Neural progenitor cell (in vitro differentiated cells): ENCODE data around the gene ZBTB49. TPM values are rescaled to one million over a fixed set of nuclear protein-coding genes. Genes with fewer than 3 reads are reported as not detected.
A peak's percentile ranks its signal among the peaks of the same experiment; 100 is the strongest.

Source experiments
- DNase-seq: peaks from one replicate; pipeline ENCODE4 v3.0.0-alpha.2; 2016; ENCODE audit warnings: low spot score
- H2AFZ ChIP-seq: fragments of 200-600 bp; sonication (generic); replicated peaks from 2 replicates; pipeline ENCODE4 v1.6.1; 2016; ENCODE audit warnings: antibody characterized with exemption
- H3F3A ChIP-seq: fragments of 200-600 bp; sonication (generic); 2 replicates; pipeline ENCODE4 v1.6.1; 2016; ENCODE audit warnings: antibody characterized with exemption, low read depth
- H3K27ac ChIP-seq: fragments of 200-600 bp; sonication (generic); 2 replicates; pipeline ENCODE4 v1.5.1; 2016; ENCODE audit warnings: mild to moderate bottlenecking
- H3K27me3 ChIP-seq: fragments of 200-600 bp; sonication (generic); 2 replicates; pipeline ENCODE4 v1.6.1; 2016; ENCODE audit warnings: mild to moderate bottlenecking, moderate library complexity
- H3K36me3 ChIP-seq: fragments of 200-600 bp; sonication (generic); 2 replicates; pipeline ENCODE4 v1.5.1; 2016
- H3K4me1 ChIP-seq: fragments of 200-600 bp; sonication (generic); 2 replicates; pipeline ENCODE4 v1.6.1; 2016; ENCODE audit warnings: mixed run types
- H3K4me2 ChIP-seq: fragments of 200-600 bp; sonication (generic); 2 replicates; pipeline ENCODE4 v1.6.1; 2016
- H3K4me3 ChIP-seq: fragments of 200-600 bp; sonication (generic); 2 replicates; pipeline ENCODE4 v1.5.1; 2016
- H3K79me2 ChIP-seq: fragments of 200-600 bp; sonication (generic); 2 replicates; pipeline ENCODE4 v1.6.1; 2016; ENCODE audit warnings: low read depth
- H3K9ac ChIP-seq: fragments of 200-600 bp; sonication (generic); 2 replicates; pipeline ENCODE4 v1.6.1; 2016
- H3K9me3 ChIP-seq: fragments of 200-600 bp; sonication (generic); 2 replicates; pipeline ENCODE4 v1.5.1; 2016; ENCODE audit warnings: low read depth
- H4K20me1 ChIP-seq: fragments of 200-600 bp; sonication (generic); 2 replicates; pipeline ENCODE4 v1.6.1; 2016; ENCODE audit warnings: low read depth
- H3K27ac Mint-ChIP-seq: 3 replicates; pipeline ENCODE4 v1.8.0; 2021; ENCODE audit warnings: mixed read lengths
- H3K27me3 Mint-ChIP-seq: 2 replicates; pipeline ENCODE4 v1.8.0; 2022; ENCODE audit warnings: low read depth, mild to moderate bottlenecking, inconsistent platforms, moderate library complexity, mixed read lengths; ENCODE audit not compliant: insufficient read depth
- H3K36me3 Mint-ChIP-seq: 3 replicates; pipeline ENCODE4 v1.8.0; 2021; ENCODE audit warnings: mixed read lengths
- H3K4me1 Mint-ChIP-seq: 3 replicates; pipeline ENCODE4 v1.8.0; 2021; ENCODE audit warnings: mixed read lengths
- H3K4me3 Mint-ChIP-seq: 3 replicates; pipeline ENCODE4 v1.8.0; 2021; ENCODE audit warnings: mild to moderate bottlenecking, moderate library complexity, mixed read lengths
- H3K9me3 Mint-ChIP-seq: 3 replicates; pipeline ENCODE4 v1.8.0; 2020; ENCODE audit warnings: mixed read lengths
- EZH2 ChIP-seq: fragments of 200-600 bp; sonication (generic); IDR thresholded peaks from 2 replicates; pipeline ENCODE4 v1.6.1; 2017; ENCODE audit warnings: antibody characterized with exemption, mild to moderate bottlenecking, moderate library complexity
- EZH2phosphoT487 ChIP-seq: fragments of 200-600 bp; sonication (generic); IDR thresholded peaks from 2 replicates; pipeline ENCODE4 v1.6.1; 2017; ENCODE audit warnings: antibody characterized with exemption
- total RNA-seq: library from RNA; depleted of rRNA; stranded (reverse); fragments of >200 nt; gene quantifications from 2 replicates; pipeline ENCODE4 v1.2.3, GENCODE V29; 2015; ENCODE audit warnings: low replicate concordance
- TF ChIP-seq, protein P1 (sequence below): fragments of 200-600 bp; sonication (generic); IDR thresholded peaks from 2 replicates; pipeline ENCODE4 v1.5.1; 2017; ENCODE audit warnings: antibody characterized with exemption, mild to moderate bottlenecking

The ZBTB49 gene, protein sequence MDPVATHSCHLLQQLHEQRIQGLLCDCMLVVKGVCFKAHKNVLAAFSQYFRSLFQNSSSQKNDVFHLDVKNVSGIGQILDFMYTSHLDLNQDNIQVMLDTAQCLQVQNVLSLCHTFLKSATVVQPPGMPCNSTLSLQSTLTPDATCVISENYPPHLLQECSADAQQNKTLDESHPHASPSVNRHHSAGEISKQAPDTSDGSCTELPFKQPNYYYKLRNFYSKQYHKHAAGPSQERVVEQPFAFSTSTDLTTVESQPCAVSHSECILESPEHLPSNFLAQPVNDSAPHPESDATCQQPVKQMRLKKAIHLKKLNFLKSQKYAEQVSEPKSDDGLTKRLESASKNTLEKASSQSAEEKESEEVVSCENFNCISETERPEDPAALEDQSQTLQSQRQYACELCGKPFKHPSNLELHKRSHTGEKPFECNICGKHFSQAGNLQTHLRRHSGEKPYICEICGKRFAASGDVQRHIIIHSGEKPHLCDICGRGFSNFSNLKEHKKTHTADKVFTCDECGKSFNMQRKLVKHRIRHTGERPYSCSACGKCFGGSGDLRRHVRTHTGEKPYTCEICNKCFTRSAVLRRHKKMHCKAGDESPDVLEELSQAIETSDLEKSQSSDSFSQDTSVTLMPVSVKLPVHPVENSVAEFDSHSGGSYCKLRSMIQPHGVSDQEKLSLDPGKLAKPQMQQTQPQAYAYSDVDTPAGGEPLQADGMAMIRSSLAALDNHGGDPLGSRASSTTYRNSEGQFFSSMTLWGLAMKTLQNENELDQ
- 13.6 and 20.2 TPM in 2 replicates for total RNA-seq

DNA sequence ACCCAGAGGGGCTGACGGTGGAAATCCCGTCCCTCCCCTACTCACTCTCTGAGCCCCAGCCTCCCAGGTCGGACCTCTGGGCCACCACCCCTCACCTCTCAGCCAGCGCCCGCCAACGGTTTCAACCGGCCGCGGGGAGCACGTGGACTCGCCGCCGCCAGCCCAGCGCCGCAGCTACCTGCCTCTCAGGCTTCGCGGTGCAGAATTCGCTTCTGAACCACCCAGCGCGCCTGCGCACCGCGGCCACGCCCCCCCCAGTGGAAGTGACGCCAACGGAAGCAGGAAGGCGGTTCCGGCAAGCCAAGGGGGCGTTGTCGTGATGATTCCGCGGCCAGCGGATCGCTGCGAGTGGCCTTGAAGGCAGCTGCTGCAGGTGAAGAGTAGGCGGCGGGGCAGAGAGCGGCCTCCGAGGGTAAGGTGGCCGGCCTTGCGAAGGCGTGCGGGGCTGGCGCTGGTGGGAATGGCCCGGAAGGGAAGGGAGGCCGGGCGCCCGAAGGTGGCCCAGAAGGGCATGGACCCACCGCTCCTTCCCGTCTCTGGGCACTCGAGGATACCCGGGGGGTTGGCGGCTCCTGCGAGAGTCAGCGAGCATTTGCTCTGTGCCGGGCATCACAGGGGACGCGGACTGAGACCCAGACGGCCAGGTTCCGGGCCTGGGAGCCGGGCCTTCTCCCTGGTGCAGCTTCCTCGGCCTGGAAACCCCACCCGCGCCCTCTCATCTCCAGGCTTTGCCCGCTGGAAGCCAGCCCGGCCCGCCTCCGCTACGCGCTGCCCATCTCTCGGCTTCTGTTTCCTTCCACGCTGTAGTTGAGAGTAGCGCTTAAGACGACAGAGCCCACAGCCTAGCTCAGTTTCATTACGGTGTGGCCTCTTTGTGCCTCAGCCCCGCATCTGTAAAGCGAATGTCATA is at the start of gene ZBTB49, which contains the start of gene LYAR:
Gene ZBTB49, plus strand, starts transcription at position 311 of the 910 bp plus-strand sequence. CDS start 9,695 bp downstream, outside the sequence.
Gene LYAR, minus strand, starts transcription at position 214 of the 910 bp plus-strand sequence. CDS start 6,412 bp downstream, outside the sequence.
- Histone ChIP-seq H3K9me3 (no peaks in the 10 kb centered on the region), H3K4me3 (peak within 1 kb of the TSS; percentile 80), H2AFZ (peak within 1 kb of the TSS; percentile 88), H3K36me3 (no peaks in the 10 kb centered on the region), H3F3A (no peaks in the 10 kb centered on the region), H3K27ac (no peak within 1 kb of the TSS), H3K27me3 (no peaks in the 10 kb centered on the region), H4K20me1 (peaks cover 30% of the 10 kb centered on the region), H3K4me1 (peaks cover 12% of the 10 kb centered on the region), H3K9ac (peak within 1 kb of the TSS; percentile 72), H3K4me2 (peak within 1 kb of the TSS; percentile 95), H3K79me2 (peaks cover 74% of the 10 kb centered on the region)
- Mint-ChIP-seq H3K4me1 (peaks cover 22% of the 10 kb centered on the region), H3K27me3 (no peaks in the 10 kb centered on the region), H3K36me3 (peaks cover 2% of the 10 kb centered on the region), H3K4me3 (peak within 1 kb of the TSS; percentile 97), H3K9me3 (no peaks in the 10 kb centered on the region), H3K27ac (peak within 1 kb of the TSS; percentile 76)
- TF ChIP-seq, protein P1, sequence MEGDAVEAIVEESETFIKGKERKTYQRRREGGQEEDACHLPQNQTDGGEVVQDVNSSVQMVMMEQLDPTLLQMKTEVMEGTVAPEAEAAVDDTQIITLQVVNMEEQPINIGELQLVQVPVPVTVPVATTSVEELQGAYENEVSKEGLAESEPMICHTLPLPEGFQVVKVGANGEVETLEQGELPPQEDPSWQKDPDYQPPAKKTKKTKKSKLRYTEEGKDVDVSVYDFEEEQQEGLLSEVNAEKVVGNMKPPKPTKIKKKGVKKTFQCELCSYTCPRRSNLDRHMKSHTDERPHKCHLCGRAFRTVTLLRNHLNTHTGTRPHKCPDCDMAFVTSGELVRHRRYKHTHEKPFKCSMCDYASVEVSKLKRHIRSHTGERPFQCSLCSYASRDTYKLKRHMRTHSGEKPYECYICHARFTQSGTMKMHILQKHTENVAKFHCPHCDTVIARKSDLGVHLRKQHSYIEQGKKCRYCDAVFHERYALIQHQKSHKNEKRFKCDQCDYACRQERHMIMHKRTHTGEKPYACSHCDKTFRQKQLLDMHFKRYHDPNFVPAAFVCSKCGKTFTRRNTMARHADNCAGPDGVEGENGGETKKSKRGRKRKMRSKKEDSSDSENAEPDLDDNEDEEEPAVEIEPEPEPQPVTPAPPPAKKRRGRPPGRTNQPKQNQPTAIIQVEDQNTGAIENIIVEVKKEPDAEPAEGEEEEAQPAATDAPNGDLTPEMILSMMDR: no peak
- TF ChIP-seq EZH2phosphoT487 (no peak), EZH2 (no peak)
- DNase-seq: peak; percentile 96

DNA sequence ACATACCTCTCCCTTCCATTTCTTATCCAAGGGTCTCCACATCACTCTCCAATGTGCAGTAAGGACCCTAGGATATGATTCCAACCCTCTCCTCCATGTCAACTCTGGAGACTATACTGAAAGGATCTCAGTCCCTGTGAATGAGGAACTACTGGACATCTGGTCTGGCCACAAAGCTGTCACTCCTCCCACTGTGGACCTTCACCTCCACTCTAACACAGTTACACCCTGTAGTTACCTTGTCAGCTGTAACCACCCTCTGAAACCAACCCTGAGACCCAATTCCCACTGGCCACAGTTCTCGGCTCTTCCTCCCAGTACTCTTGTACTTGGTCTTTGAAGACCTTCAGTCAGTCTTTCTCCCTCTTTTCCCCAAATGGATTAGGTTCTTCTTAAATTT is 44.9 kb upstream of the ZBTB49 start:
- Histone ChIP-seq H3K9ac (no peak overlapping the region), H3K27ac (no peak overlapping the region), H2AFZ (no peak overlapping the region), H3K4me2 (no peak overlapping the region), H3F3A (peaks cover 7% of the 10 kb centered on the region), H3K27me3 (no peaks in the 10 kb centered on the region), H3K79me2 (peaks cover 20% of the 10 kb centered on the region), H4K20me1 (no peaks in the 10 kb centered on the region), H3K9me3 (no peaks in the 10 kb centered on the region), H3K4me1 (peaks cover 10% of the 10 kb centered on the region), H3K36me3 (peaks cover 10% of the 10 kb centered on the region), H3K4me3 (no peak overlapping the region)
- H3K27ac Mint-ChIP-seq: no peak overlapping the region
- peaks cover 18% of the 10 kb centered on the region for H3K36me3 Mint-ChIP-seq
- no peaks in the 10 kb centered on the region for H3K9me3 Mint-ChIP-seq
- no peak for DNase-seq
- no peak overlapping the region for H3K4me3 Mint-ChIP-seq
- peaks cover 4% of the 10 kb centered on the region for H3K27me3 Mint-ChIP-seq
- H3K4me1 Mint-ChIP-seq: peaks cover 15% of the 10 kb centered on the region
- TF ChIP-seq EZH2: no peak
- no peak for TF ChIP-seq EZH2phosphoT487
- TF ChIP-seq, protein P1: no peak

DNA sequence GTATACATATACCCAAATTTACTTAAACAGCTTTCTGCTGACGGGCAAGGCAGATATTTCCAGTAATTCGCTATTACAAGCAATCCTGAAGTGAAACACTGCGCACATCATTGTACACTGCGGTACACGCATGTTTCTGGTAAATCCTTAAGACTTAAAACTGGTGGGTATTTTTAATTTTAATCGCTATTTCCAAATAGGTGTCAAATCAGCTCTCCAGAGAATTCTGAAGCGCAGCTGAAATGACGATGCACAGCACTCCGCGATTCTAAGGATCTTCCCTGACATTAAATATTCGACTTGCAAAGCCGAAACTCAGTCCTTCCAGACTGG is 42.4 kb upstream of the ZBTB49 start:
- H3K4me1 Mint-ChIP-seq: peaks cover 15% of the 10 kb centered on the region

More for the DNA sequence above, 42.4 kb upstream of the ZBTB49 start:
- H3K9me3 Mint-ChIP-seq: no peaks in the 10 kb centered on the region
- Histone ChIP-seq H3K27me3 (peaks cover 6% of the 10 kb centered on the region), H3K9ac (peak overlapping the region; percentile 89), H3K36me3 (peaks cover 8% of the 10 kb centered on the region), H3K79me2 (peaks cover 20% of the 10 kb centered on the region), H3F3A (peaks cover 7% of the 10 kb centered on the region), H3K4me3 (peak overlapping the region; percentile 92), H3K9me3 (no peaks in the 10 kb centered on the region), H3K4me2 (peak overlapping the region; percentile 98), H3K4me1 (peaks cover 10% of the 10 kb centered on the region), H2AFZ (peak overlapping the region; percentile 91), H3K27ac (peak overlapping the region; percentile 84), H4K20me1 (no peaks in the 10 kb centered on the region)
- peaks cover 4% of the 10 kb centered on the region for H3K27me3 Mint-ChIP-seq
- H3K36me3 Mint-ChIP-seq: peaks cover 16% of the 10 kb centered on the region
- no peak for TF ChIP-seq EZH2
- peak overlapping the region; percentile 92 for H3K4me3 Mint-ChIP-seq
- H3K27ac Mint-ChIP-seq: peak overlapping the region; percentile 15
- no peak for DNase-seq
